Astrocyte of the spinal cord (primary cell): Measurements from ENCODE around the gene KIAA2012.

Experiments
- DNase-seq: peaks from one replicate; pipeline ENCODE4 v3.0.0; 2011; ENCODE audit warnings: low read depth, low spot score
- H3K4me3 ChIP-seq: 2 replicates; pipeline ENCODE4 v1.5.1; 2011; ENCODE audit warnings: low read depth, mild to moderate bottlenecking, low read length, moderate library complexity
- CTCF ChIP-seq: IDR thresholded peaks from 2 replicates; pipeline ENCODE4 v1.5.1; 2012; ENCODE audit warnings: low read depth, mild to moderate bottlenecking, low read length, inconsistent platforms
- in situ Hi-C: cut with HindIII; loops from 2 replicates; pipeline ENCODE4 v1.10.0; 2017; ENCODE audit warnings: low sequenced_read_pairs

The KIAA2012 gene

DNA sequence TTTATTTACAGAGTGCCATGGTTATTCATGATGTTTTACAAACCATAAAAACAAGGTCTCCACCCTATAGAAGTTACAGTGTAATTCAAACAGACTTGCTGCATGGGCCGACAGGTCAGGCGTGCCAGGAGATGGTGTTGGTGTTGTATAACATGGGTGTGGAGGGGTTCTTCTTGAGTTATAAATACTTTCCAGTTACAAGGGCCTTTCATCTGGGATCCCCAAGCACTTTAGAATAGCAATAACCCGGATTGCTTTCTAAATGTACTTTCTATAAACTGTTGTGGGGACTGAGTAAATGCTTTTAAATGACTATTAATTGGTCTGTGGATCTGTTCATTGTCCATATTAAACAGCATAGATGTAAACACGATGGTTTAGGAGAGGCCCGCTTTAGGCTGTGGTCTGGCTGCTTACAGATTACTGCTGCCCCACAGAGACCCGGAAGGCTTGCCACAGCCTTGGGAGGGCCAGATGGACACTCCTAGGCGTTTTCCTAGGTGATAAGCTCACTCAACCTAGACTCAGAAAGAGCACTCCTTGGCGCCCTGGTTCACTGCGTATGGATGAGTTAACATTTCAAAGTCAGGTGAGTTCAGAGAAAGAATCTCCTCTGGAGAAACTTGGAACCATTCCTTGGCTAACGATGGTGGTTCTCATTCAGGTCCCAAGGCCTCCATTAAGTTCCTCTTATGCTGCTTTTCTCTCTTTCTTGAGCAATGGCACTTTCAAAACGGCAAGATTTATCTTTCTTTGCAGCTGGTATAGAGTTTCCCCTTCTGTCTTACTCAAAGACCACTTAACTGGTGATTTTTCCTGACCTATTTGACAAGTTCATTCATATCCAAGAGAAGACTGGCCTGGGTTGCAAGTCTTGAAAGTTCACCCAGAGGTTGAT is 3.6 kb upstream of the KIAA2012 start:
- no peak for TF ChIP-seq CTCF
- in situ Hi-C loops = no loop called here
- no peak overlapping the region for H3K4me3 ChIP-seq
- DNase-seq = no peak

DNA sequence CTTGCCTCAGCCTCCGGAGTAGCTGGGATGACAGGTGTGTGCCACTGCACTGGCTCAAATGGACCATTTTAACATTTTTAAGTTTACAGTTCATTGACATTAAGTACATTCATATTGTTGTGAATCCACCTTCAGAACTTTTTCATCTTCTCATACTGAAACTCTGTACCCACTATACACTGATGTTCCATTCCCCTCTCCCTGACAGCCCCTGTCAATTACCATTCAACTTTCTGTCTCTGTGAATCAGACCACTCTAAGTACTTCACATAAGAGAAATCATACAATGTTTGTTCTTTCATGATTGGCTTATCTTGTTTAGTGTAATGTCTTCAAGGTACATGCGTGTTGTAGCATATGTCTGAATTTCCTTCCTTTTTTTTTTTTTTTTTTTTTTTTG is 1.9 kb upstream of the KIAA2012 start:
- no peak for TF ChIP-seq CTCF
- no peak for DNase-seq
- H3K4me3 ChIP-seq = no peak overlapping the region
- in situ Hi-C loops = no loop called here

- in situ Hi-C loops = no loop called here
- peak; percentile 31 for TF ChIP-seq CTCF
- H3K4me3 ChIP-seq = no peak overlapping the region
- DNase-seq = no peak
Measured at GRCh38 chr2:202072226-202072625, 829 bp upstream of the KIAA2012 start.

- no peak for TF ChIP-seq CTCF
- in situ Hi-C loops = no loop called here
- H3K4me3 ChIP-seq = no peak overlapping the region
- no peak for DNase-seq
Measured at GRCh38 chr2:202074324-202074723, 1.3 kb downstream of the KIAA2012 start.

GRCh38 chr2:202079310-202079709 is 6.3 kb downstream of the KIAA2012 start:
- no peak overlapping the region for H3K4me3 ChIP-seq
- in situ Hi-C loops = no loop called here
- TF ChIP-seq CTCF = no peak

GRCh38 chr2:202084265-202084664 is 11.2 kb downstream of the KIAA2012 start:
- in situ Hi-C loops = no loop called here
- DNase-seq = peak; percentile 57
- no peak for TF ChIP-seq CTCF
- no peak overlapping the region for H3K4me3 ChIP-seq

More at GRCh38 chr2:202079310-202079709, 6.3 kb downstream of the KIAA2012 start:
- DNase-seq = no peak
